ENCODE data around the gene SEC61A2.

GRCh38 chr10:12158111-12158510, 28.6 kb downstream of the SEC61A2 start:
- TF ChIP-seq, protein P1, sequence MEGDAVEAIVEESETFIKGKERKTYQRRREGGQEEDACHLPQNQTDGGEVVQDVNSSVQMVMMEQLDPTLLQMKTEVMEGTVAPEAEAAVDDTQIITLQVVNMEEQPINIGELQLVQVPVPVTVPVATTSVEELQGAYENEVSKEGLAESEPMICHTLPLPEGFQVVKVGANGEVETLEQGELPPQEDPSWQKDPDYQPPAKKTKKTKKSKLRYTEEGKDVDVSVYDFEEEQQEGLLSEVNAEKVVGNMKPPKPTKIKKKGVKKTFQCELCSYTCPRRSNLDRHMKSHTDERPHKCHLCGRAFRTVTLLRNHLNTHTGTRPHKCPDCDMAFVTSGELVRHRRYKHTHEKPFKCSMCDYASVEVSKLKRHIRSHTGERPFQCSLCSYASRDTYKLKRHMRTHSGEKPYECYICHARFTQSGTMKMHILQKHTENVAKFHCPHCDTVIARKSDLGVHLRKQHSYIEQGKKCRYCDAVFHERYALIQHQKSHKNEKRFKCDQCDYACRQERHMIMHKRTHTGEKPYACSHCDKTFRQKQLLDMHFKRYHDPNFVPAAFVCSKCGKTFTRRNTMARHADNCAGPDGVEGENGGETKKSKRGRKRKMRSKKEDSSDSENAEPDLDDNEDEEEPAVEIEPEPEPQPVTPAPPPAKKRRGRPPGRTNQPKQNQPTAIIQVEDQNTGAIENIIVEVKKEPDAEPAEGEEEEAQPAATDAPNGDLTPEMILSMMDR (conservative IDR thresholded peaks at IDR 0.05; ENCODE audit: low read depth in 2 of 2): no peak
- TF ChIP-seq REST (IDR thresholded peaks at IDR 0.05; ENCODE audit: unreplicated experiment): no peak
- no peak for TF ChIP-seq POLR2AphosphoS5 (IDR thresholded peaks at IDR 0.05; ENCODE audit: low read depth)
- TF ChIP-seq EZH2phosphoT487 (IDR thresholded peaks at IDR 0.05; ENCODE audit: unreplicated experiment): no peak
- no peak for TF ChIP-seq JUNB (IDR thresholded peaks at IDR 0.05; ENCODE audit: unreplicated experiment)
- TF ChIP-seq EZH2 (IDR thresholded peaks at IDR 0.05; ENCODE audit: low read depth, unreplicated experiment): no peak
- TF ChIP-seq ZNF331 (CRISPR knock-in tag; IDR thresholded peaks at IDR 0.05; ENCODE audit: low read depth): no peak
- TF ChIP-seq, protein P2, sequence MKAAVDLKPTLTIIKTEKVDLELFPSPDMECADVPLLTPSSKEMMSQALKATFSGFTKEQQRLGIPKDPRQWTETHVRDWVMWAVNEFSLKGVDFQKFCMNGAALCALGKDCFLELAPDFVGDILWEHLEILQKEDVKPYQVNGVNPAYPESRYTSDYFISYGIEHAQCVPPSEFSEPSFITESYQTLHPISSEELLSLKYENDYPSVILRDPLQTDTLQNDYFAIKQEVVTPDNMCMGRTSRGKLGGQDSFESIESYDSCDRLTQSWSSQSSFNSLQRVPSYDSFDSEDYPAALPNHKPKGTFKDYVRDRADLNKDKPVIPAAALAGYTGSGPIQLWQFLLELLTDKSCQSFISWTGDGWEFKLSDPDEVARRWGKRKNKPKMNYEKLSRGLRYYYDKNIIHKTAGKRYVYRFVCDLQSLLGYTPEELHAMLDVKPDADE (IDR thresholded peaks at IDR 0.05): no peak
- no peak for TF ChIP-seq NANOG (IDR thresholded peaks at IDR 0.05; ENCODE audit: borderline replicate concordance)
- TF ChIP-seq CREB1 (CRISPR knock-in tag; IDR thresholded peaks at IDR 0.05; ENCODE audit: low read depth): no peak
- no peak for TF ChIP-seq STAT1 (IDR thresholded peaks at IDR 0.05; ENCODE audit: unreplicated experiment)
- TF ChIP-seq, protein P3, sequence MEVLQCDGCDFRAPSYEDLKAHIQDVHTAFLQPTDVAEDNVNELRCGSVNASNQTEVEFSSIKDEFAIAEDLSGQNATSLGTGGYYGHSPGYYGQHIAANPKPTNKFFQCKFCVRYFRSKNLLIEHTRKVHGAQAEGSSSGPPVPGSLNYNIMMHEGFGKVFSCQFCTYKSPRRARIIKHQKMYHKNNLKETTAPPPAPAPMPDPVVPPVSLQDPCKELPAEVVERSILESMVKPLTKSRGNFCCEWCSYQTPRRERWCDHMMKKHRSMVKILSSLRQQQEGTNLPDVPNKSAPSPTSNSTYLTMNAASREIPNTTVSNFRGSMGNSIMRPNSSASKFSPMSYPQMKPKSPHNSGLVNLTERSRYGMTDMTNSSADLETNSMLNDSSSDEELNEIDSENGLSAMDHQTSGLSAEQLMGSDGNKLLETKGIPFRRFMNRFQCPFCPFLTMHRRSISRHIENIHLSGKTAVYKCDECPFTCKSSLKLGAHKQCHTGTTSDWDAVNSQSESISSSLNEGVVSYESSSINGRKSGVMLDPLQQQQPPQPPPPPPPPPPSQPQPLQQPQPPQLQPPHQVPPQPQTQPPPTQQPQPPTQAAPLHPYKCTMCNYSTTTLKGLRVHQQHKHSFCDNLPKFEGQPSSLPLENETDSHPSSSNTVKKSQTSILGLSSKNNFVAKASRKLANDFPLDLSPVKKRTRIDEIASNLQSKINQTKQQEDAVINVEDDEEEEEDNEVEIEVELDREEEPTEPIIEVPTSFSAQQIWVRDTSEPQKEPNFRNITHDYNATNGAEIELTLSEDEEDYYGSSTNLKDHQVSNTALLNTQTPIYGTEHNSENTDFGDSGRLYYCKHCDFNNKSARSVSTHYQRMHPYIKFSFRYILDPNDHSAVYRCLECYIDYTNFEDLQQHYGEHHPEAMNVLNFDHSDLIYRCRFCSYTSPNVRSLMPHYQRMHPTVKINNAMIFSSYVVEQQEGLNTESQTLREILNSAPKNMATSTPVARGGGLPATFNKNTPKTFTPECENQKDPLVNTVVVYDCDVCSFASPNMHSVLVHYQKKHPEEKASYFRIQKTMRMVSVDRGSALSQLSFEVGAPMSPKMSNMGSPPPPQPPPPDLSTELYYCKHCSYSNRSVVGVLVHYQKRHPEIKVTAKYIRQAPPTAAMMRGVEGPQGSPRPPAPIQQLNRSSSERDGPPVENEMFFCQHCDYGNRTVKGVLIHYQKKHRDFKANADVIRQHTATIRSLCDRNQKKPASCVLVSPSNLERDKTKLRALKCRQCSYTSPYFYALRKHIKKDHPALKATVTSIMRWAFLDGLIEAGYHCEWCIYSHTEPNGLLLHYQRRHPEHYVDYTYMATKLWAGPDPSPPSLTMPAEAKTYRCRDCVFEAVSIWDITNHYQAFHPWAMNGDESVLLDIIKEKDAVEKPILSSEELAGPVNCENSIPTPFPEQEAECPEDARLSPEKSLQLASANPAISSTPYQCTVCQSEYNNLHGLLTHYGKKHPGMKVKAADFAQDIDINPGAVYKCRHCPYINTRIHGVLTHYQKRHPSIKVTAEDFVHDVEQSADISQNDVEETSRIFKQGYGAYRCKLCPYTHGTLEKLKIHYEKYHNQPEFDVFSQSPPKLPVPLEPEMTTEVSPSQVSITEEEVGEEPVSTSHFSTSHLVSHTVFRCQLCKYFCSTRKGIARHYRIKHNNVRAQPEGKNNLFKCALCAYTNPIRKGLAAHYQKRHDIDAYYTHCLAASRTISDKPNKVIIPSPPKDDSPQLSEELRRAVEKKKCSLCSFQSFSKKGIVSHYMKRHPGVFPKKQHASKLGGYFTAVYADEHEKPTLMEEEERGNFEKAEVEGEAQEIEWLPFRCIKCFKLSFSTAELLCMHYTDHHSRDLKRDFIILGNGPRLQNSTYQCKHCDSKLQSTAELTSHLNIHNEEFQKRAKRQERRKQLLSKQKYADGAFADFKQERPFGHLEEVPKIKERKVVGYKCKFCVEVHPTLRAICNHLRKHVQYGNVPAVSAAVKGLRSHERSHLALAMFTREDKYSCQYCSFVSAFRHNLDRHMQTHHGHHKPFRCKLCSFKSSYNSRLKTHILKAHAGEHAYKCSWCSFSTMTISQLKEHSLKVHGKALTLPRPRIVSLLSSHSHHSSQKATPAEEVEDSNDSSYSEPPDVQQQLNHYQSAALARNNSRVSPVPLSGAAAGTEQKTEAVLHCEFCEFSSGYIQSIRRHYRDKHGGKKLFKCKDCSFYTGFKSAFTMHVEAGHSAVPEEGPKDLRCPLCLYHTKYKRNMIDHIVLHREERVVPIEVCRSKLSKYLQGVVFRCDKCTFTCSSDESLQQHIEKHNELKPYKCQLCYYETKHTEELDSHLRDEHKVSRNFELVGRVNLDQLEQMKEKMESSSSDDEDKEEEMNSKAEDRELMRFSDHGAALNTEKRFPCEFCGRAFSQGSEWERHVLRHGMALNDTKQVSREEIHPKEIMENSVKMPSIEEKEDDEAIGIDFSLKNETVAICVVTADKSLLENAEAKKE (CRISPR knock-in tag; IDR thresholded peaks at IDR 0.05): no peak

All from GM23338 (cell line).